ENCODE measurements around the gene CHD5.
"Not testable (repeated sequence)": the region's sequence is repeated elsewhere in the genome, so short reads cannot be mapped to it uniquely, and the experiment has no call there.

CHD5 gene

DNA sequence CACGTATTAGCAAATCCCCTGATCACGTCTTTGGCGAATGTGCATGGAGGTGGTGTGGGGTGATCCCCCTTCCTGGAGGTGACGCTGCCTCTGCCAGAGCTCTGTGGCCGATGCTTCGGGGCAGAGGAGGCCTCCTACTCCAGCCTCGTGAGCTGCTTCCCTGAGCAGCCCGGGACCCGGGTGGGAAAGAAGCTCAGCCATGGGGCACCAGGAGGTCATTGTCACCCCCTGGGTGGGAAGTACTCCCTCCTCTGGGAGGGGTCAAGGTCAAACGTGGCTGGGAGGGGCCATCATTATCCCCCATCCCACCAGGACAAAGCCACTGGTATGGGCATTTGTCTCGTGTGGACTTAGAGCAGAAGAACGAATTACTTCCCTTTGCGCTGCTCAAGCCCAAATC is 93.8 kb downstream of the CHD5 start:
- DNase-seq (ENCODE audit: low read depth, low spot score) = no peak

DNA sequence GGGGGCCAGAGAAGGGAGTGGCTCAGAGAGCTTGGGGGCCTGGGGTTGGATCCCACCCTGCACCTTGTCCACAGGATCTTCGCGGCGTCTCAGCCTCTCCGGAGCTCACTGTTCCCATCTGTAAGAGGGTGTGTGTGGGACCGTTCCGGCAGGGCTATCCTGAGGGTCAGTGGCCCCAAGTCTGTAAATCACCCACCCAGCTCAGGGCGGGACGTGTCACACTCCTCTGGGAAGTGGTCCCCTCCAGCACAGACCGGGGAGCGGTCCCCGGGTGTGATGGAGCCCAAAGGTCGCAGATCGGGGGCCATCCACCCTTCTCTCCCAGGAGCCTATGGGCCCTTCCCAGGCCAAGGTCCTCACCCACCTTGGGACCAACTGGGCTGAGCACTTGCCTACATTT is 94.5 kb downstream of the CHD5 start:
- DNase-seq (ENCODE audit: low read depth, low spot score) = no peak

DNA sequence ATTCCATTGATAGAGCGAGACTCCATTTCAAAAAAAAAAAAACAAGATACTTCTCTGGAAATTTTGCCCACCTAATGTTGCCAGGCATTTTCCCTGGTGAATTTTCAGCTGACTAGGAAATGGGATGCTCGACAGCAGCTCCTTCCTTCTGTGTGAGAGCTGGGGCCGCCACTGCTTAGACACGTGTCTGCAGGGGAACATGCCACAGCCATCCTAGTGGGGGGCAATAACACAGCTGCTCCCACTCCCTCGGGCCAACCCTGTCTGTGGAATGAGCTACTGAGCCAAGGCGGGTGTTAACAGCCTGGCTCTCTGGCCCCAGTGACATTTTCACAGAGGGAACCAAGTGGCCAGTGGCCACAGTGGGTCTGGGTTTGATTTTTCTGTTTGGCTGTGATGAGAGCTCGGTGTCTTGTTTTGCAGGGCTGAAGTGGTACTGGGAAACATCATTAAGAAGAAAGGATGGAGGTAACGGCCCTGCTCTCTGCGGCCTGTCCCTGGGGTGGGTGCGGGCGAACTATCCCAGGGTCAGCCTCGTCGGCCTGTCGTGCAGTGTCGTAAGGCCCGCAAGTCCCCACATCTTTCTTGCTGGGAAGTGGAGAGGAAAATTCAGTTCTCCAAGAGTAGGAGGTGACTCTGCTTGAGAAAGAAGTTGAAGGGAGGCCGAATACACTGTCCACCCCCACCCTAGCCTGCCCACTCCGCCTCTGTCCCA is 95.2 kb downstream of the CHD5 start:
- no peak for DNase-seq (ENCODE audit: low read depth, low spot score)

- no peak for DNase-seq (ENCODE audit: low read depth, low spot score)
Measured at GRCh38 chr1:6083801-6084446, 96.2 kb downstream of the CHD5 start.

GRCh38 chr1:6083385-6083784 is 96.7 kb downstream of the CHD5 start:
- DNase-seq (ENCODE audit: low read depth, low spot score) = no peak

GRCh38 chr1:6082430-6082971 is 97.6 kb downstream of the CHD5 start:
- no peak for DNase-seq (ENCODE audit: low read depth, low spot score)

- no peak for DNase-seq (ENCODE audit: low read depth, low spot score)
Measured at GRCh38 chr1:6081901-6082300, 98.2 kb downstream of the CHD5 start.

DNA sequence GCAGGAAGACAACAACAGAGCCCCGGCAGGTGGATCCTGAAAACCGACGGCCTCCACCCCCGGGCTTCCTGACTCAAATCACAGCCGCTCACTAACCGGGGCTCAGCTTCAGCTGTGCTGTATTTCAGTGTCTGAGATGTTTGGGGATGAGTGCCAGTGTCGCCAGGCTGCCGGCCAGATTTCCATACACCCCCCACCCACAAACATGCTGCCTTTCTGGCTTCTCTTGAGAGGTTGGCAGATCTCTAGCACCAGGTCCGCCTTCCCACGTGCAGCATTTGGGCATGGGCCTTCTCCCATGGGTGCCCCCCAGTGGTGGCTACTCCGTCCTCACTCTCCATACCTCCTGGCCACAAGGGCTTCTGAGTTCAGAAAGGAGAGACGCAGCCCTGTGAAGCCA is 99.7 kb downstream of the CHD5 start:
- no peak for DNase-seq (ENCODE audit: low read depth, low spot score)

DNA sequence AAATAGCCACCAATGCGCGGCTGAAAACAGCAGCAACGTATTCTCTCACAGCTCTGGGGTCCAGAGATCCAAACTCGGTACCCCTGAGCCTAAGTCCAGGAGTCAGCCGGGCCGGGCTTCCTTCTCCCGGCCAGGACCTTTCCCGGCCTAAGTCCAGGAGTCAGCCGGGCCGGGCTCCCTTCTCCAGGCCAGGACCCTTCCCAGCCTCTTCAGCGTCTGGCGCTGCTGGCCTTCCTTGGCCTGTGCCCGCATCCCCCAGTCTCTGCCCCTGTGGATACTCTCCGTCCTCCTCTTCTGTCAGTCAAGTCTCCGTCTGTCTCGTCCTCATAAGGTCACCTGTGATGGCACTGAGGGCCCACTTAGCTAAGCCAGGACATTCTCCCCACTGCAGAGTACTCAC is 102.2 kb downstream of the CHD5 start:
- DNase-seq (ENCODE audit: low read depth, low spot score) = no peak

DNA sequence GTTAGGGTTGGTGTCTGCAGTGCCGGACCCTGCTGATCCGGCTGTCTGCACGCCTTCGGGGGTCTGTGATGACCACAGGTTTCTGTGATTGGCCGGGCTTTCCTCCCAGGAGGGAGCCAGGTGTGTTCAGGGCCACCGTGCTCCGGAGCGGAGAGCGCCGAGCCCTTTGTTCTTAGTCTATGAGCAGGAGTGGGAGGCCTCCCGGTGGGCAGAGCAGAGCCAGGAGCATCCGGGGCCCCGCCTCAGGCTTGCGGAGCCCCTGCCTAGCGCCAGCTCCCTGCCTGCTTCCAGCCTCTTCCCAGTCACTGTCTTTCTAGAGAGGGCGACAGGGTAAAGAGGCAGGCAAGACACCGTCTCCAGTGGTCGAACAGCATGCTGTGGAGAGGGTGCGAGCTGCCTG is 102.6 kb downstream of the CHD5 start:
- peak; percentile 39 for DNase-seq (ENCODE audit: low read depth, low spot score)

DNA sequence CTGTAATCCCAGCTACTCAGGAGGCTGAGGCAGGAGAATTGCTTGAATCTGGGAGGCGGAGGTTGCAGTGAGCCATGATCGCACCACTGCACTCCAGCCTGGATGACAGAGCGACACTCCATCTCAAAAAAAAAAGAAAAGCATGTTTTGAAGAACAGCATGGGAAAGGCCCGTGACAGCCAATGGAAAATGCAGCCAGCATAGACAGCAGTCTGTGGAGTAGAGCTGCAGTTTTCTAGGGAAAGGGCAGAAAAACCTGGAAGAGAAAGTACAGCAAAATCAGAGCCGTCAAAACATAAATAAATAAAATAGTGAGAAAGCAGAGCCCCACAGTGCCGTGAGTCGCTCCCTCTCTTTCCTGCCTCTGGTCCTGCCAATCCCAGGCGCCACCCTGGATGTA is 103.1 kb downstream of the CHD5 start:
- DNase-seq (ENCODE audit: low read depth, low spot score) = not testable (repeated sequence)

GRCh38 chr1:6075748-6076147 is 104.4 kb downstream of the CHD5 start:
- no peak for DNase-seq (ENCODE audit: low read depth, low spot score)

- DNase-seq (ENCODE audit: low read depth, low spot score) = no peak
Measured at GRCh38 chr1:6074192-6074901, 105.8 kb downstream of the CHD5 start.

- DNase-seq (ENCODE audit: low read depth, low spot score) = no peak
Measured at GRCh38 chr1:6073480-6074053, 106.6 kb downstream of the CHD5 start.

DNA sequence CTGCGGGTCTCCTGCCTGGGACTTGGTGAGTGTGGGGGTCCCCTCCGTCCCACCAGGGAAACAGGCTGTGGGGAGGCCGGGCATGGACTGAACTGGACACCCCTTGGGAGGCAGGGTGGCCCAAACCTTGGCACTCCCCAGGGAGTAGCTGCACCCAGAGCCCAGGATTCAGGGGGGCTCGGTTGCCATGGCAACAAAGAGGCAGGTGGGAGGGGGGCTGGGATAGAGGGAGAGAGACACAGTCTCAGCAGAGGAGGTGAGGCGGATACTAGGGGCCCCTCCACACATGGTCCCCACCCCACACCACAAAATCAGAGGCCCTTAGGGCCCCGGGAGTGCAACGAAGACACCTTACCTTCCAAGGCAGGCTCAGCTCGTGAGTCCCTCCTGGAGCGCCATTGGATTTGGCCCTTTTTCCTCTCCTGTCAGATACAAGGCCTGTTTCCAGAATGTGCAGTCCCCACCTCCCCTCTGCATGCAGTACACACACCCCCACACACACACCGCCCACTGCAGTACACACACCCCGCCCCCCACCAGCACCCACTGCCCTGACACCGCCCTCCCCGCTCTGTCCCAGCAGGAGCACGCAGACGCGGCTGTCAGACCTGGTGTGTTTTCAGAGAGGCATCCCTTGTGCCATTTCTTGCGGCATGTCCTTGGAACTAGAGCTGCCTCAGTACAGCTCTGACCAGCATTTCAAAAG is 107.2 kb downstream of the CHD5 start:
- no peak for DNase-seq (ENCODE audit: low read depth, low spot score)

GRCh38 chr1:6071219-6071618 is 108.9 kb downstream of the CHD5 start:
- DNase-seq (ENCODE audit: low read depth, low spot score) = no peak

DNA sequence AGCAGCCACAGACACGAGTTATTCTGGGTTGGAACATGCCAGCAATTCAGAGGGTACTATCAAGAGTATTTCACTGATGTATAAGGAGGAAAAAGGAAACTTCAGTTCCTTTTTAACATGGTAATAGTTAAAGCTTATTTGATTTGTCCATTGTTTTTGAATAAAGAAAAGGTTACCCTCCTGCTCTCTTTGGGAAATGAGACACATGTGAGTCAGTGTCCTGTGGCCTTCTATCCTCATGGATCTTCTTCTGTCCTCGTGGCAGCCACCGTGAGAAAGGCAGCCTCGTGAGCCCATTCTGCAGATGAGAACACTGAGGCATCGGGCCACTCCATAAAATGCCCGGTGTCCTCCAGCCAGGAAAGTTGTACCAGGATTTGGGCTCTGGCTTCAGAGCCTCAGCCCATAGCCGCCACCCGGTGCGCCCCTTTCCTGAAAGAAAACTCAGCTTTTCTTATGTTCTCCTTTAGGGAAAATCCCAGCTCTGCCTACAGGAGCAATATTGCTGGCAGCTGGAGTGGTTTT is 109.6 kb downstream of the CHD5 start:
- DNase-seq (ENCODE audit: low read depth, low spot score) = no peak

DNA sequence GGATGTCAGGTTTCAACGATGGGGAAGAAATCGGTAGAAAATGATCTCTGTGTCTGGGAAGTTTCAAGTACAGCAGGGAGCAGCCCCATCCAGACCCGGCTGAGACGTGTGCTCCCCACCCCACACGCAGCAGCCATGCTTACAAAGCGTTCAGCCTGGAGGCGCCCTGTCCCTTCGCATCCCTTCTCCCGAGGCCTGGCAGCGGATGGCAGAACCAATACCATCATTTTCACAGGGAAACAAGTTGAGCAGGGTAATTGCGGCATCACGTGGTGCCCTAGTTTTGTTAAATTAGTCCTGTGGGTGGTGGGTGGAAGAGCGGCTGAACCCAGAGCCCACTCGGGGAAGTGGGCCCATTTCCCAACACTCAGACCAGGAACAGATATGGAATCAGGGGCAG is 110.5 kb downstream of the CHD5 start:
- DNase-seq (ENCODE audit: low read depth, low spot score) = no peak

GRCh38 chr1:6068932-6069331 is 111.2 kb downstream of the CHD5 start:
- DNase-seq (ENCODE audit: low read depth, low spot score) = no peak

DNA sequence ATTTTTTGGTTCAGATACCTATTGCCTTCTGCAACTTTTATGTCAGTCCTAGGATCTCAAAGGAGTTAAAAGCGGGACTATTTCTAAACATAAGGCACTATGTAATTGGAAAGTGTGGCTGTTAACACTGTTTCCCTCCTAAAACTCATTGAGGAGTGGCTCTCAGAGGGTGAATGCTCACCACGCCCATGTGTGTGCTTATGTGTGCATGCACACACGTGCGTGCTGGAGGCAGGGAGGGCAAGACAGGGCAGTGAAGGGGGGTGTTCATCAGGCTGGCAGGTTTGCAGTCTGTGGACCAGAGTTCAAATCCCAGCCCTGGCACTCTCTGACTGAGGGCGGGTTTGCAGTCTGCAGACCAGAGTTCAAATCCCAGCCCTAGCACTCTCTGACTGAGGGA is 112.0 kb downstream of the CHD5 start:
- DNase-seq (ENCODE audit: low read depth, low spot score) = no peak

GRCh38 chr1:6066680-6067079 is 113.4 kb downstream of the CHD5 start:
- DNase-seq (ENCODE audit: low read depth, low spot score) = no peak

Data from ELF-1 (cell line).